Measurements from ENCODE around the gene GOLGA5.
A peak's percentile ranks its signal among the peaks of the same experiment; 100 is the strongest.

Gene GOLGA5

GRCh38 chr14:92883066-92883465, 89.0 kb downstream of the GOLGA5 start:
- DNase-seq, result no peak

DNA sequence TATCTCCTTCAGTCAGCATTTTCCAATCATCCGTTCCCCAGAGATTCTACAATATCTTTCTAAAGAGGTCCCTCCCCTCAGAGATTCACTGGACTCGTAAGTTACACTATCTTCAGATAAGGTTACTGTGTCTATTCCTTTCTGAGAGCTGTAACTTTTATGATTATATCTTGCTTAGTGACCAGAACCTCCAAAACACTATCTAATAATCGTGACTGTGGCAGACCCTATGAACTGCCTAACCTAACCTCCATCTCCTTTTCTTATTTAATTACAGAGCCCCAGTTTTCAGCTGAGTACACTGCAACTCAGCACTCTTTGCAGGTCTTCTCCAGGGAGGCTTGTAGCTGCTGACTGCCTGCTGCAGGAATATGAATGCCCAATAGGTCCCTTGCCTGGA, 90.3 kb downstream of the GOLGA5 start:
- DNase-seq, result no peak

- DNase-seq, result no peak
These were observed 91.4 kb downstream of the GOLGA5 start for GRCh38 chr14:92885279-92886061.

DNA sequence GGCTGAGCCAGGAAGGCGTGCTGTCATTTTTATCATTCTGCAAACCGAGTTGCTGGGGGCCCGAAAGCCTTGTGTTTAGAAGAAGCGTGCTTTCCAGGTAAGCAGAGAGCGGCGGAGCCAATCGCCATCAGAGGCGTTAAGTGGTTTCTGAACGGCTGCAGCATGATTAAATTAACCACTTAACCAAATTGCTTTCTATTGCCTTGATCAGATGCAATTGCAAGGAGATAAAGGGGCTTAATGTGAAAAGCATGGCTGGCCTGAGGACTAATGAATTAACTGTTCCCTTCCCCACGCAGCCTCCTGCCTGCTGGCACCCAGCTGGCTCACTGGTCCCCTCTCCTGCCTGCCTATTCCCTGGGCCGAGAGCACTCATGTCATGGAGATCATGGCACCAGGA, 92.2 kb downstream of the GOLGA5 start:
- peak; percentile 89 for DNase-seq

DNA sequence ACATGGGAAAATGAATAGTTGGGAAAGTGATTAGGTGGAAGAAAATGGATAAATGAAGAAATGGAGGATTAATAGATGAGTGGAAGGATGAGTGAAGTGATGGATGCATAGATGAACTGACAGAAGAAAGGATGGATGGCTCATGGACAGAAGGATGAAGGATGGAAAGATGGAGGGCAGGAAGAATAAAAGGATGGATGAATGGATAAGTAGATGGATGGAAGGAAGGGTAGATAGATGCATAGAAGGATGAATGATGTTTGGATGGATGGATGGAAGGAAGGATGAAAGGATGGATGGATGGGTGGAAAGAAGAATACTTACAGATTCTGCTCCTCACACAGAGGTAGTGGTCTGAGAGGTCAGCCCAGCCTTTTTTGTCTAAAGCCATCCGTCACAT, 93.1 kb downstream of the GOLGA5 start:
- DNase-seq, result no peak

DNA sequence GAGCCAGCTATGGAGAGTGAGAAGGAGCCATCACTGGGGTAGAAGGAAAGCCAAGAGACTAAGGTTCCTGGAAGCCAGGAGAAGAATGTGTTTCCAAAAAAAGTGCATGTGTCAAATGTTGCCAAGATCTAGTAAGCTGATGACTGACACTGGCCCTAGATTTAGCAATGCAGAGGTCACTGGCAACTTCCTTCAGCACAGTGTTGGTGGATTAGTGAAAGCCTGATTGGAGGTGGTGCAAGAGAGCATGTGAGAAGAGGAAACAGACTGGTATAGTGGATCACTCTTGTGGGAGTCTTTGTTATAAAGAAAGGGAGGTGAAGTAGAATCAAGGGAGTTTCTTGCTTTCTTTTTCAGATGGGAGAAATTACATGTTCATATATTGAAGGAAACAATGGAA, 94.8 kb downstream of the GOLGA5 start:
- no peak for DNase-seq
